Dermis microvascular lymphatic vessel endothelial cell (primary cell): ENCODE results near the gene PAM16. TPM values are rescaled to one million over a fixed set of nuclear protein-coding genes. Genes with fewer than 3 reads are reported as not detected.
"Not testable (repeated sequence)": the region's sequence is repeated elsewhere in the genome, so short reads cannot be mapped to it uniquely, and the experiment has no call there.

ENCODE experiments used
- DNase-seq, 2 donors: peaks; one replicate each; pipeline versions ENCODE4 v3.0.0 to v3.0.0-alpha.2; 2010; ENCODE audit warnings: low read depth in 2 of 2
- total RNA-seq: library from RNA; depleted of rRNA; stranded (reverse); fragments of >200 nt; gene quantifications from 2 replicates; pipeline ENCODE4 v1.2.1, GENCODE V29; 2014

Gene PAM16
- total RNA-seq: 12.5 and 19.8 TPM in 2 replicates

GRCh38 chr16:4350787-4351659 is at the start of gene PAM16:
TSS of gene PAM16 (minus strand) at chr16:4351321. CDS start at chr16:4351234, 87 bp downstream.
- DNase-seq: peak; percentile 82 to 94

DNA sequence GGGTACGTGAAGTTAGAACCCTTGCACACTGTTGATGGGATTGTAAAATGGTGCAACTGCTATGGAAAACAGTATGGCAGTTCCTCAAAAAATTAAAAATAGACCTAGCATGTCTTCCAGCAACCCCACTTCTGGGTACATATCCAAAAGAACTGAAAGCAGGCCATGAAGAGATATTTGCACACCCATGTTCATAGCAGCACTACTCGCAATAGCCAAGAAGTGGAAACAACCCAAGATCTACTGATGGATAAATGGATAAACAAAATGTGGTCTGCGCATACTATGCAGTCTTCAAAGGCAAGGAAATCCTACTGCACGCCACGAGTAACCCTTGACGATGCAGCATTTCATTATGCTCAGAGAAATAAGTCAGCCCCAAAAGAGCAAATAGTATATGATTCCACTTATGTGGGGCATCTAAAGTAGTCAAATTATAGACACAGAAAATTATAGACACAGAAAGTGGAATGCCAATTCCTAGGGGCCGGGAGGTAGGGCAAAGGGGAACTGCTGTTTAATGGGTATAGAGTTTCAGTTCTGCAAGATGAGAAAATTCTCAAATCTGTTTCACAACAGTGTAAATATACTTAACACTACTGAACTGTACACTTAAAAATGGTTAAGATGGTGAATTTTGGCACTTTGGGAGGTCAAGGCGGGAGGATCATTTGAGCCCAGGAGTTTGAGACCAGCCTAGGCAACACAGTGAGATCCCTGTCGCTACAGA is 48.0 kb upstream of the PAM16 start:
- no peak for DNase-seq

- DNase-seq: no peak
Measured at GRCh38 chr16:4395055-4395726, 44.1 kb upstream of the PAM16 start.

- not testable (repeated sequence) for DNase-seq
Measured at GRCh38 chr16:4393850-4394249, 42.7 kb upstream of the PAM16 start.

DNA sequence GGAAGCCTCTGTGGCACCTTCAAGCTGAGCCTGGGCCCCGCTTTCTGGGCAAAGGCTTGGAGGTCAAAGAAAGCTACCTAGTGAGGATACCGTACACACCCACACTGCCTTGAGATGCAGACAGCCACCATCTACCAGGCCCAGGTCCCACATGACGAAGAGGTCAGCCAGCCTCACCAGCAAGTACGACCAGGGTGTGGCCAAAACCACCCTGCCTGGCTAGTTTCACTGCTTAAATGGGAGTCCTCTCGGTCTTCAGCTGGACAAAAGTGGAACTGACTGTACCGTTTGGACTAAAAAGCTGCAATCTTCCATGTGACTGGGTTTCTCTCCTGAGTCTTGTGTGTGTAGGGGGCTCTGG is 42.1 kb upstream of the PAM16 start:
- DNase-seq: no peak

- no peak for DNase-seq
Measured at GRCh38 chr16:4392382-4393239, 41.5 kb upstream of the PAM16 start.

GRCh38 chr16:4391631-4392381 is 40.7 kb upstream of the PAM16 start:
- DNase-seq: no peak

- DNase-seq: no peak
Measured at GRCh38 chr16:4390266-4391260, 39.4 kb upstream of the PAM16 start.

DNA sequence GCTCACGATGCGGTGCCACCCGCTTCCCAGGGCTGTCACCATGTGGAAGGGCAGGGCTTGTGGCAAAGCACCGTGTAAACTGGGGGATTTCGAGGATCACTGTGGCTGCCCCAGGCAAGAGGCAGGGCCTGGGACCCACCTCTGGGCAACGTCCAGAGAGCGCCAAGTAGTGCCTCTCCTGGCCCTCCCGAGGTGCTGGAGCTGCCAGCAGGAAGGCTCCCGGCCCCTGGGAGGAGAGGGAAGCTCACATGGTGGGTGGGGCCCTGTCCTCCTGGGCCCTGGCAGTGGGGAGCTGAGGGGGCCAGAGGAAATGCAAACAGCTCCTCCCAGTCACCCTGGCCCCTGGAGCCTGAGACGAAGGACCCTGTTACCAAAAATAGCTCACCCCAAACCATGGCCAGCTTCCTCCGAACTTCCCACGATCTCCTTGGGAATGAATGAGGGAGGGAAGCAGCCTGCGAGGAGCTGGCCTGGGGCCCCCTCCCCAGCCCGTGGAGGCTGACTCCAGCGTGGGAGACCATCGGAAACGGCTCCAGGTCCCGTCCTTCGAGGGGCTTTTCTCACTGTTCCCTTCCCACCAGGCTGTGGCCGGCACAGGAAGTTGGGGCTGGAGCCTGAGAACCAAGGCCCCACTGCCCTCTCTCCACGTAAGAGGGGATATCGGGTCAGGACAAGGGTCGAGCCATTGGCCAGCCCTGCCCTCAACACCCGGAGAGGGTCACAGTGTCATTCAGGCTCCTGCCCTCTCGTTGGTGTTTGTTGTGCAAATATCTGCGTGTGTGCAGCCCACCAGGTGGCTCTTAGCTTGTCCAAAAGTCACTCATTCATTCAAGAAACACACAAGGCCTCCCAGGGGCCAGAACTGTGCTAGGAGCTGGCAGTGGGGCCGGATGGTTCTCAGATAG is 38.2 kb upstream of the PAM16 start:
- DNase-seq: no peak

- DNase-seq: no peak
Measured at GRCh38 chr16:4388271-4389021, 37.3 kb upstream of the PAM16 start.

GRCh38 chr16:4387781-4388180 is 36.7 kb upstream of the PAM16 start:
- no peak for DNase-seq

DNA sequence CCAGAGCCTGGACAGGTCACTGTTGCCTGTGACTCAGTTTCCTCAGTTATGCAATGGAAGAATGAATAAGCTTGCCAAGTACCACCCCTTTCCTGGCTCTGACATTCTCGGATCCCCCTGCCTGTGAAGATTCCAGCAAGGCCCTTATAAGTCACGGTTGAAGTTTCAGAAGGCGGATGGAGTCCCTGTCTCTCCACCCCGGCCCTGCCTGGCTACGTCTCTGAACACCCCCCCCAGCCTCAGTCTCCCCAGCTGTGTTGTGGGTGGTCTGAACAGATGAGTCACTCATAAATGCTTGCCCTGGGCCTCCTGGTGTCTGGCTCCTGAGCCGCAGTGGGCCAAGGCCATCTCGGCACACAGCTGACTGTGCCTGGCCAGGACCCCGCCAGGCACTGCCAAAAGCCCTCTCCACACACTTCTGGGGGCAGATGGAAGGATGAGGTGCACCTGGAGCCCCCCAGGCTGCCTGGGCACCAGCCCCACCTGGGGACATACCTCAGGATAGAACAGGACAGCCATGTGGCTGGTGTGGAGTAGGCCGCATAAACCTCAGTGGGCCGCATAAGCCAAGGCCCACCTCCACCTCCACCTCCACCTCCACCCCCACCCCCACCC is 35.9 kb upstream of the PAM16 start:
- DNase-seq: no peak

DNA sequence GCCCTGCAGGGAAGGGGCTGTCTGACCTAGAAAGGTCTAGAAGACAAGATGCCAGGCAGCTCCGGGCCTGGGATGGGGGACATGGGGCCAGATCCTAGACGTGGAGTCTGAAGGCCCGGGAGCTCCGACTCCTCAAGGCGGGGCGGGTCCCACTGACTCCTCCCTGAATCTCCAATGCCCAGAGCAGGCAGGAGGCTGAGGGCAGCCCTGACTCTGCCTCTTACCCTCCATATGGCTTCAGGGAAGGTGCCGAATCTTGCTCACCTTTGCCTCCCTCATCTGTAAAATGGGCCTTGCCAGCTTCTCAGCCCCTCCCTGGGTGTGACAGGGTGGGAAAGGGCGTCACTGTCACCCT is 35.3 kb upstream of the PAM16 start:
- DNase-seq: no peak

- DNase-seq: no peak
Measured at GRCh38 chr16:4385789-4386450, 34.8 kb upstream of the PAM16 start.

DNA sequence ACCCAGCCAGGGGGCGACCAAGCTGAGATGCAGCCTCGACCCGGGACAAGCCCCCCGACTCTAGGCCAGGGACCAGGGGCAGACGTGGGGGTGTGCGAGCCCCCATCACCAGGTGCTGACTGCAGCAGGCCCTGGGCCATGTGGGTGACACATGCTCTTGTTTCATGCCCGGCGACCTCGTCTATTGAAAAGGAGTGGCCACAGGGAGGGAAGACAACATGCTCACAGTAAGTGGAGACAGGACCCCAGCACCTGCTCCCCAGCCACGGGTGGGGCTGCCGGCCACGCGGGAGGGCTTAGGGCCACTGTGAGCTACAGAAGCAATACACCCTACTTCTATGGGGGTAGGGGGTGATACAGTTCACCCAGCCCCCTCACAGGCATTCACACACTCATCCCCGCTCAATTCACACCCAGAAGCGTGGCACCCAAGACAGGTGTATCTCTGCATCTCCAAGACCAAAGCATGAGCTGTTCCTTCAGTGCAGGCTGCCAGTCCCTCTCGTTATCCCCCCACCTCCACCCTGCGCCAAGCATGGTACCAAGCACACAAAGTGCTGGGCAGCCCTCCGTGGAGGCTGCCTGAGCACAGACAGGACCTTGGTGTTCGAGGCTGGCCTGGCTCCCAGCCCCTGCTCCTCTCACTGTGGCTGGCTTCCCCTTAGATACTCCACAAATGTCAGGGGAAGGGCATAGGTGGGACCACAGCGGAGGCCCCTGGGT is 34.1 kb upstream of the PAM16 start:
- no peak for DNase-seq

- no peak for DNase-seq
Measured at GRCh38 chr16:4384509-4384942, 33.4 kb upstream of the PAM16 start.
